MG63 (cell line): ENCODE results near the gene TPCN1. TPM values are rescaled to one million over a fixed set of nuclear protein-coding genes. Genes with fewer than 3 reads are reported as not detected.

Experiments
- DNase-seq: peaks from one replicate; pipeline ENCODE4 v3.0.0-alpha.2; 2020
- H3K27me3 ChIP-seq: fragments of 250-450 bp; sonication (Bioruptor Pico); 2 replicates; pipeline ENCODE4 v1.5.1; 2020; ENCODE audit warnings: mild to moderate bottlenecking, moderate library complexity
- H3K36me3 ChIP-seq: fragments of 250-450 bp; sonication (Bioruptor Pico); 2 replicates; pipeline ENCODE4 v1.5.1; 2020; ENCODE audit warnings: mild to moderate bottlenecking, moderate library complexity
- H3K4me3 ChIP-seq: fragments of 250-450 bp; sonication (Bioruptor Pico); 2 replicates; pipeline ENCODE4 v1.5.1; 2020; ENCODE audit warnings: mild to moderate bottlenecking, moderate library complexity
- H3K9me3 ChIP-seq: fragments of 250-450 bp; sonication (Bioruptor Pico); 2 replicates; pipeline ENCODE4 v1.5.1; 2020; ENCODE audit warnings: mild to moderate bottlenecking, moderate library complexity
- total RNA-seq: library from RNA; depleted of rRNA; stranded (reverse); fragments of >200 nt; shearing (Covaris generic); gene quantifications from 2 replicates; pipeline ENCODE4 v1.2.3, GENCODE V29; 2014; ENCODE audit warnings: low replicate concordance

TPCN1 gene
- total RNA-seq, 1 experiment from 2014 or later: 5.4 TPM

DNA sequence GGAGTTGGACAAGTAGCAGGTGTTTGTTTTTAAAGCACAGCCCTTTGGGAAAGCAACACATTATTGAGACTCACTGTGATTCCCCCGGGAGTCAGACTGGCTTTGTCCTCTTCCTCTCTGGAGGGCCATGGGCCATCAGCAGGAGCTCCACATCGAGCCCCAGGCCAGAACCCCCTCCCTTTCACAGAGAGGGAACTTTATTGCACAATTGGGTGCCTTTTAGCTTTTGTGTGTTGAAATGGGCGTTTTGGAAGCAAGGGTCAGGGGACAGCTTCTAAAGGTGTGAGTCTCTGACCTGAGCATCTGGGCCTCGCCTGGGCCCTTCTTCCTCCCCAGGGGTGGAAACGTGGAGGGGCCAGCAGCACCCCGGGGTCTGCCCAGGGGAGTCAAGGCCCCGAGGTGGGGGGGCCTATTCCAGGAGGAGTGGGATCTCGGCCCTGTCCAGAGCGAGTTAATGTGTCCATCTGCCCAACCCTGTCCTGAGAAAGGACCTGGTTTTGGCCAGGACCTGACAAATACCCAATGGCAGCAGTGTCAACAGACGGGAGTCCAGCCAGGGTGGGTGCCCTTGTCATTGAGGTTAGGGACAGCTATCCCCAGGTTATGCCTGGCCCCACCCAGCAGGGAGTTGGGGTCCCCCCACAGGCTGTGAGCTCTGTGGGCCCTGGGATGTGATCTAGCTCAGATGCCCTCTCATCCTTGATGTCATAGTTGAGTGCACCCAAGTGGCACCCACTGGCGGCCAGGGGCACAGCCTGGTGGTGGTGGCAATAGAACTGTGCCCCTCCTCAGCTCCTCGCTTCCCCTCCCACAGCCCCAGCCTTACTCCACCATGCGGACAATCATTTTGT is 76.6 kb downstream of the TPCN1 start:
- Histone ChIP-seq H3K4me3 (no peak overlapping the region), H3K27me3 (no peaks in the 10 kb centered on the region), H3K36me3 (no peaks in the 10 kb centered on the region), H3K9me3 (no peaks in the 10 kb centered on the region)
- no peak for DNase-seq

DNA sequence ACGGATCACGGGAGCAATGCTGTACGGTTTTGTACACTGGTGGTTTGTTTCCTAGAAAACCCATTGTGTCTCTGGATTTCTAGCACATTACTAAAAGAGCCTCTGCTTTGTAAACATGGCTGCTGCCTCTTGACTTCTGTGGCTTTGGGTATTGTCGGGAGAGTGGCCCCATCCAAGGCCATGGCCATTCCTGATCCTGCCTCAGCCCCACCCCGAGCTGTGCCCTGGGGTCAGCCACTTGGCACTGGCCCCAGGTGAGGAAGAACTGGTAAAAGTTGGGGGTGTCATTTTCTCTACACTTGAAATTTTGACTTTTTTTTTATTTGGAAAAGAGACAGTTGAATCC is 77.2 kb downstream of the TPCN1 start:
- Histone ChIP-seq H3K36me3 (no peaks in the 10 kb centered on the region), H3K4me3 (no peak overlapping the region), H3K9me3 (no peaks in the 10 kb centered on the region), H3K27me3 (no peaks in the 10 kb centered on the region)
- no peak for DNase-seq

DNA sequence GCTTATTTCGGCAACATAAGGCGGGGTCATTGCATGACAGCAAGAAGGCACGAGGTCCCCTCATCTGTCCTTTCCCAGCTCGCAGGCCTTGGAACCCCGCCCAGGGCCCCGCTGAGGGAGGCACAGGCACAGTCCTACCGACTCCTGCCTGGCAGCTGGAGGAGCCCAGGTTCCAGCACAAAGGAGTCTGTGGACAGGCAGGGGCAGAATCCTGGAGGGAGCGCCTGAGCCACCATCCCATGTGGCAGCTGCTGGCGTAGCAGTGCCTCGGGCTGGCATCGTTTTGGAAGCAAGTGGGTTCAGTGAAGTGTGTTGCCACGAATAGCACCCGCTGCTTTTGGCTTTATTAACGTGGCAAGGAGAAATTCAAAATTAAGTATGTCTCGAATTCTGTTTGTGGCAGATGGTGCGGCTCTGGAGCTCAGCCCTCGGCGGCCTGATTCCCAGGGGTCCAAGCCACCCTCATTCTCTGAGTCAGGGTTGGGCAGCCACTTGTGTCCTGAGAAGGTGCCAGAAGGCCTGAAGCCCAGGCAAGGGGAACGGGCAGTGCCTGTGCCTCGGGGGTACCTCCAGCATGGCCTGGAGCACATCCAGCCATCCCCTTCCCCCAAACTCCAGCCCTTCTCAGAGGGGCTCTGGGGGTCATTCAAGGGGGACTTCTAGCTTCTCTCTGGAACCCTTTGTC is 77.7 kb downstream of the TPCN1 start:
- H3K36me3 ChIP-seq: no peaks in the 10 kb centered on the region
- peak; percentile 22 for DNase-seq
- H3K9me3 ChIP-seq: no peaks in the 10 kb centered on the region
- H3K27me3 ChIP-seq: no peaks in the 10 kb centered on the region
- H3K4me3 ChIP-seq: no peak overlapping the region

DNA sequence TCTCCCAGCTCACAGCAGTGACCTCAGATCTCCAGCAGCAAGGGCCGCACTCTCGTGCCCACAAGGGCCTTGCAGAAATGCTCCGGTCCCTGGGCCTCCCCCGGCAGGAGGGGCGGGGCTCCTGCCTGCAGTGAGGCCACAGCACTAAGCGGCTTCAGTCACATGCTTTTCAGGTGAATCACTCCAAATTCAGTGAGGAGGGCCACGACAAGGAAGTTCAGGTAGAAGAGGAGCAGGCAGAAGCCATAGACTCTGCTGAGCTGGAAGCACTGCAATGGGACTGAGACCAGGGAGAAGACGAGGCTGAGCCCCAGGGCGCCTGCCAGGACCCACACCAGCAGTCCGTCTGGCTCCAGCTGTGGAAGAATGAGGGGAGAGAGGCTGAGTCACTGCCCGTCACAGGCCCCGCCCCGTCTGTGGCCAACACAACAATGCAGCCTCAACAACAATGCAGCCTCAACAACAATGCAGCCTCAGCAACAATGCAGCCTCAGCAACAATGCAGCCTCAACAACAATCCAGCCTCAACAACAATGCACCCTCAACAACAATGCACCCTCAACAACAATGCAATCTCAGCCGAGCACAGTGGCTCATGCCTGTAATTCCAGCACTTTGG is 78.5 kb downstream of the TPCN1 start:
- H3K36me3 ChIP-seq: no peaks in the 10 kb centered on the region
- no peak overlapping the region for H3K4me3 ChIP-seq
- no peaks in the 10 kb centered on the region for H3K27me3 ChIP-seq
- peak; percentile 90 for DNase-seq
- H3K9me3 ChIP-seq: no peaks in the 10 kb centered on the region

DNA sequence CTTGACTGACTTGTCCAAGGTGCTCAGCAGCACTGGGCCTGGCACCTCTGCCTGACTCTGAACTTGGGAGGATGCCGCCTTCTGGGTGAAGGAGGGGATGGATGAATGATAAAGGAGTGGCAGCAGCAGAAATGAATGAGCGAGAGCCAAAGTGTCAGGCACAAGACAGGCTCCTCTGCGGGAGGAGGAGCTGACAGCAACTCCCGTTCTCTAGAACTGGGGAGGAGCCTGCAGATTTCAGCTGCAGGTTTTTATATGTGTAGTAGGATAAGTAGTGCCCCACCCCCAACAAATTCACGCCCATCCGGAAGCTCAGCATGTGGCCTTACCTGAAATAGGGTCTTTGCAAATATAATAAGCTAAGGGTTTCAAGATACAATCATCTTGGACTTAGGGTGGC is 80.5 kb downstream of the TPCN1 start:
- Histone ChIP-seq H3K27me3 (no peaks in the 10 kb centered on the region), H3K9me3 (no peaks in the 10 kb centered on the region), H3K36me3 (no peaks in the 10 kb centered on the region), H3K4me3 (no peak overlapping the region)
- no peak for DNase-seq

DNA sequence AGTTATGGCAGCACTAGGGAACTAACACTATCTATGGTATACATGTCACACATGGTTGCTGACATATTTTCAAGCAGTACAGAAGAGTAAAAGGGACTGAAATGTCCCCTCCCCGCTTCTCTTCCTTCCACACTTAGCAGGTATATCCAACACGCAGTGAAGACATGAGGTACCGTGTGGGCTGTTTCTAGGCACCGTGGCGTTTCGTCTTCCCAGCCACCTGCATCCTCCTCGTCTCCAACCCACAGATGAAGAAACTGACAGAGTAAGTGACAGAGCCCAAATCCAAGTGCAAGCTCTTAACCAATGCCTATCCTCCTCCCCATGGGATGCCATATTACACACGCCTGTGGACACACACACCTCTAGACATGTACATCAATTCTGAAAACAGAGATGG is 81.2 kb downstream of the TPCN1 start:
- no peak overlapping the region for H3K4me3 ChIP-seq
- no peaks in the 10 kb centered on the region for H3K9me3 ChIP-seq
- no peak for DNase-seq
- no peaks in the 10 kb centered on the region for H3K27me3 ChIP-seq
- no peaks in the 10 kb centered on the region for H3K36me3 ChIP-seq

DNA sequence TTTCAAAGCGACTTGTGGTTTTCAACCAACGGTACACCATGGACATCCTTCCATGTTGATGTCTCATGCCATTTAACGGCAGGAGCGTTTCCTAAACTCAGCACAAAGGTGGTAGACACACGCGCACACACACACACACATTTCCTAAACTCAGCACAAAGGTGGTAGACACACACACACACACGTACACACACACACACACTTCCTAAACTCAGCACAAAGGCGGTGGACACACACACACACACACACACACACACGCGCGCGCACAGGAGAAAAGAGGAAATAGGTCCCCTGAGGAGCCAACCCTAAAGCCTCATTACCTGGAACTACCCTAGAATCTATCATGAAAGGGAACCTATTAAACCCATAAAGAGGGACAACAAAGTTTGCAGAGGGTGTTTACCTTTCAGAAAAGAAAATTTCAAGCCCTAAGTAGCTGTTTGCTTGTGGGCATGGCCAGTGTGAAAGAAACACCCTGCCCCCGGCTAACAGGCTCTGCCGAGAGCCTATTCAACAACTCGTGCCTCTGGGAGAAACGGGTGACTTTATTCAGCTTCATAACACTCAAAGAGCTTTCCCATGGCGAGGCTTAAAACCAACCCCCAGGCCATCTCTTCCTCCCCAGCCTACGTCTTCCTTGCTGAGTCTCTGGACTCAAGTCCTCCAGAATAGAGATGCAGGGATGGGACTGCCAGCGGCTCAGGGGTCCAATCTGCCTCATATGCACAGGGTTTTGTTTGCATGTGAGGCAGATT is 81.8 kb downstream of the TPCN1 start:
- Histone ChIP-seq H3K36me3 (no peaks in the 10 kb centered on the region), H3K4me3 (no peak overlapping the region), H3K9me3 (no peaks in the 10 kb centered on the region), H3K27me3 (no peaks in the 10 kb centered on the region)
- DNase-seq: no peak

DNA sequence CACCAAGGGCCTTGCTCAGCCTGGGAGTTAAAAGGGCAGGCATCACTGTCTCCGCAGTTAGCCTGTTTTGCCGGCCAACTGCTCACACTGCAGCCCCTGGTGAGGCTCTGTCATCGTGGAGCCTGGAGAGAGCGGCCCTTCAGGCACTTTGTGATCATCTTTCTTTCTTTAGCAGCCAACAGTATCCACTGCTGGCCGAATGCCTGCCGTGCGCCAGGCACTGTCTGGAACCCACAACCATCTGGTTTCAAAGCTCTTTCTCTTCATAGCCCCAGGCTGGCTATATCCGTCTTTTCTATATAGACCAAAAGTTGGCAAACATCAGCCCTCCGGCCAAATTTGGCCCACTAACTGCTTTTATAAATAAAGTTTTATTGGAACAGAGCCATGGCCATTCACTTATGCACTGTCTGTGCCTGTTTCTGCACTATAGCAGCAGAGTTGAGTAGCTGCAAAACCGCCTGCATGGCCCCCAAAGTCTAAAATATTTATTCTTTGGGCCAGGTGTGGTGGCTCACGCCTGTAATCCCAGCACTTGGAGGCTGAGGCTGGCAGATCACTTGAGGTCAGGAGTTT is 84.1 kb downstream of the TPCN1 start:
- no peaks in the 10 kb centered on the region for H3K27me3 ChIP-seq
- DNase-seq: no peak
- no peaks in the 10 kb centered on the region for H3K36me3 ChIP-seq
- H3K9me3 ChIP-seq: no peaks in the 10 kb centered on the region
- no peak overlapping the region for H3K4me3 ChIP-seq

DNA sequence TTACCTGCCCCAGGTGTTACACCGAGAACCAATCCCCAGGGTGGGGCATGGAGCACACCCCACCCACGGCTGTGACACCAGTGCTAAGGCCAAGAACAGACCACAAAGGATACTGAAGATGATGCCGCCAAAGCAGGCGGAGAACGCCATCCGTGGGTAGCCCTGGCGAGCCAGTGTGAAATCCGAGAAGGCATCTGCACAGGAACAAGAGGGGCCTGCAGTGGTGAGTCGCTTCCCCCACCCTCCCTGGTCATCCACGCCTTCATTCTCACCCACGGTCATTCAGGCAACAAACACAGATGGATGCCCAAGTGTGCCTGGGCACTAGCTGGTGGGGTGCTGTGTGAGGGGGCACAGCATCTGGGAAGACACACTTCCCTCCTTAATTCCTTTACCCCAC is 85.1 kb downstream of the TPCN1 start:
- H3K4me3 ChIP-seq: no peak overlapping the region
- H3K9me3 ChIP-seq: no peaks in the 10 kb centered on the region
- no peaks in the 10 kb centered on the region for H3K36me3 ChIP-seq
- no peaks in the 10 kb centered on the region for H3K27me3 ChIP-seq
- DNase-seq: no peak

DNA sequence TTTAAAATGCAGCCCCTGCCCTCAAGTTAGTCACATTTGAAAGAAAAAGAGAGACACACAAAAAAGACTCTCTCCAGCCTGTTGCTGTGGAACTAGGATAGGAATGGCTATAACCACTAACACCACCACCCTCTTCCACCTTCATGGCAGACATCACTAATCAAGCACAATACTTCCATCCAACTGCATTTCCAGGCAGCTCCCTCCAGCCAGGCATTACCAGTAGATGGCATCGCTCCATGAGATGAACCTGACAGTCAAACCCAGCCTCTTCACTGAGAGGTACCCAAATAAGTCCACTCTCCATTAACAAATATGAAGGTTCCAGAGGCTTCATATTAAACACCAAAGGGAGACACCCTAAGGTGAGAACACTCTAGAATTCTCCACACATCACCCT is 89.2 kb downstream of the TPCN1 start:
- DNase-seq: no peak
- Histone ChIP-seq H3K36me3 (no peaks in the 10 kb centered on the region), H3K4me3 (no peak overlapping the region), H3K27me3 (no peaks in the 10 kb centered on the region), H3K9me3 (no peaks in the 10 kb centered on the region)

DNA sequence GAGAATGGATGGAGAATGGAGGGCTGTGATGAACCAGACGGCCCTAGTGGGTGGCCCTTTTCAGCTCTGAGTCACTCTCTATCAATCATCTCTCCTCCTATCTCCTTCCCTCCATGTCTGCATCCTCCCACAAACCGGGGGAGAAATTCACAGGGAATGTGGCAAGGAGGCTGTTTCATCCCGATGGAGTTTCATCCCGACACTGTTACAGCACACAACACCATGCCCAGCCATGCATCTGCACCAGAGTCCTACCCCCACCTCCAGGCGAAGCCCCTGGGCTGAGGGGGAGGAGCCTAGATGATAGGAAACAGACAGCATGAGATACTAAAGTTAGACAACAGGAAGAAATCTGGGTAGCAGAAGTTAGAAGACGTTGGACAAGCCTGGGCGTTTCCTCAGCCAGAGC is 92.9 kb downstream of the TPCN1 start:
- Histone ChIP-seq H3K27me3 (no peaks in the 10 kb centered on the region), H3K36me3 (peaks cover 5% of the 10 kb centered on the region; the same call in 1 of the 2 replicates), H3K4me3 (no peak overlapping the region), H3K9me3 (no peaks in the 10 kb centered on the region)
- DNase-seq: no peak

DNA sequence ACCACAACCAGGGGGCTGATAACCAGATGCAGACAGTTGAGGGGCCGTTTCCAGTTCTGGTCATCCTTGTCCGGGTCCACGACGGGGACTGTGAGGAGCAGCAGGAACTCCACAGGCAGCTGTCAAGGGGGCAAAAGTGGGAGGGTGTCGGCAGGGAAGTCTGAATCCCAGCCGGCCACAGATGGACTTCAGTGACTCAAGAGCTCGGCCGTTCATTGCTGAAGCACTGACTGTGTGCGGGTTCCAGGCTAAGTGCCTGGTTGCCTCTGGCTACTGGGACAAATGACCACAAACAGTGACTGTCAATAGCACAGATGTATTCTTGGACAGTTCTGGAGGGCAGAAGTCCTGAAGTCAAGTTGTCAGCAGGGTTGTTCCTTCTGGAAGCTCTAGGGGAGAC is 94.1 kb downstream of the TPCN1 start:
- DNase-seq: no peak

DNA sequence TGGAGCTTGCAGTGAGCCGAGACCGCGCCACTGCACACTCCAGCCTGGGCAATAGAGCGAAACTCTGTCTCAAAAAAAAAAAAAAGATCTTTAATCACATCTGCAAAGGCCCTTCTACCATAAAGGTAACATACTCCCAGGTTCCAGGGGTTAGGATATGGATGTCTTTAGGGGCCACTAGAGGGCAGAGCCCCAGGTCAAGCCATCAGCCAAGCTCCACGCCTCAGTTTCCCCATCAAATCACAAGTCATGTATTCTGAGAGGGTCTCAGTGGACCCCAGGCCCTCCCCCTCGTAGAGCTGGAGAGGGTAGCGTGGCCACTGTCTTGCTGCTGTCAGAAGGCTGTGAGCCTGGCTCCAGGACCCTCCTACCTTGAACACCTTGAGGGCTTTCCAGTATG is 94.9 kb downstream of the TPCN1 start:
- no peak overlapping the region for H3K4me3 ChIP-seq
- no peaks in the 10 kb centered on the region for H3K9me3 ChIP-seq
- H3K36me3 ChIP-seq: peaks cover 5% of the 10 kb centered on the region; the same call in 1 of the 2 replicates
- DNase-seq: no peak
- no peaks in the 10 kb centered on the region for H3K27me3 ChIP-seq

More for the DNA sequence above, 94.1 kb downstream of the TPCN1 start:
- Histone ChIP-seq H3K27me3 (no peaks in the 10 kb centered on the region), H3K9me3 (no peaks in the 10 kb centered on the region), H3K4me3 (no peak overlapping the region), H3K36me3 (peaks cover 5% of the 10 kb centered on the region; the same call in 1 of the 2 replicates)

DNA sequence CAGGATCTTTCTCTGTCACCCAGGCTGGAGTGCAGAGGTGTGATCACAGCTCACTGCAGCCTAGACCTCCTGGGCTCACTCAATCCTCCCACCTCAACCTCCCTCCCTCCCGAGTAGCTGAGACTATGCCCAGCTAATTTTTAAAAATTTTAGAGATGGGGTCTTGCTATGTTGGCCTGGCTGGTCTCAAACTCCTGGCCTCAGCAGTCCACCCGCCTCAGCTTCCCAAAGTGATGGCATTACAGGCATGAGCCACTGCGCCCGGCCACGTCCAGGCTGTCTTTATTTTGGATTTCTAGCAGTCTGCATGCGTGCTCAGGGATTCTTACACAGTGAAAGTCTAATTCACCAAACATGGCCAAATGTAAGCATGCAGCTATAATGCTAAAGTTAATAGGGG is 95.9 kb downstream of the TPCN1 start:
- H3K4me3 ChIP-seq: no peak overlapping the region
- no peaks in the 10 kb centered on the region for H3K27me3 ChIP-seq
- H3K9me3 ChIP-seq: no peaks in the 10 kb centered on the region
- H3K36me3 ChIP-seq: peaks cover 5% of the 10 kb centered on the region; the same call in 1 of the 2 replicates
- DNase-seq: no peak

DNA sequence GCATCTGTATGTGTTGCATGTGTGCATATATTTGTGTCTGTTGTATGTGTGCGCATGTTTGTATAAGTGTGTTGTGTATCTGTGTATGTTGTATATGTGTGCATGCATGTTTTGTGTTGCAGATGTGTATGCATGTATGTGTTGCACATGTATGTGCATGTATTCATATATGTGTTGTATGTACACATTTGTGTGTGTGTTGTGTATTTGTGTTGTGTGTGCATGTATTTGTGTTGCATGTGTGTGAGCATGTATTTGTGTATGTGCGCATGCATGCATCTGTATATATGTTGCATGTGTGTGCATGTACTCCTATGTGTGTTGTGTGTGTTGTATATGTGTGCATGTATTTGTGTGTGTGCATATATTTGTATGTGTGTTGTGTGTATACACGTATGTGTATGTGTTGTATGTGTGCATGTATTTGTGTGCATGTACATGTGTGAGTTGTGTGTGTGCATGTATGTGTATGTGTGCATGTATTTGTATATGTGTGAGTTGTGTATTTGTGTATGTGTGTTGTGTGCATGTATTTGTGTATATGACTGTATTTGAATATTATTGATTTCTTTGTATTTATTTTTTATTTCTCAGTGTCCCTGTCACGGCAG is 96.9 kb downstream of the TPCN1 start:
- peaks cover 5% of the 10 kb centered on the region; the same call in 1 of the 2 replicates for H3K36me3 ChIP-seq
- H3K9me3 ChIP-seq: no peaks in the 10 kb centered on the region
- H3K27me3 ChIP-seq: no peaks in the 10 kb centered on the region
- no peak overlapping the region for H3K4me3 ChIP-seq
- no peak for DNase-seq

DNA sequence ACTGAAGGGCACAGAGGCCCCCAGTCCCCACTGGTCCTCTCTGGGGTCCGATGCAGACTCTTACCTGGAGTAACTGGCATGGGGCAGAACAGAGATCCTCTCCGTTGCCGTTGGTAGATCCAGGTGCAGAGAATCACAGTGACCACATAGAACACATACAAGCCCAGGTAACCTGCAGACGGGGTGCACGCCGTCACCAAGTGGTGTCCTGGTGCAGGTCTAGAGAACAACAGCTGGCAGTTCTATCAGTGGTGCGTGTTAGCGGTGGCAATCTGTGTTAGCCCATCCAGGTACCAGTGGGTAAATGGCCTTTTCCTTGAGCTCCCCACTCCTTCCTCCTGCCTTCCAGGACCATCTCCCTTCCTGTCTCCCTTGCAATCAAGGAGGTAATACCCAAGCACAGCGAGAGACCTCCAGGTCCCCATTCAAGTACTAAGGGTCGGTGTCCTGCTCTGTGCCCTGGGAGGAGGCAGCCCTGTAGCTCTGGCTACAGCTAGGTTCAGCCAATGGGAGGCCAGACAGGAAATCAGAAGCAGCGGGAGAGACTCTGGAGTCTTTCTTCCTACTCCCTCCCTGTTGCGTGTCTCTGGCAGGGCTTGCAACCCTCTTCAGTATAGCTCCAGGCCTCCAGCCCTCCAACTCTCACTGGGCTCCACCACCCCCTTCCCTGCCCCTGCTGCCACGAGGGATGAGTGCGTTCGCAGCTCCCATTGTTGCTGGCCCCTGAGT is 97.8 kb downstream of the TPCN1 start:
- Histone ChIP-seq H3K4me3 (no peak overlapping the region), H3K27me3 (no peaks in the 10 kb centered on the region), H3K36me3 (peaks cover 5% of the 10 kb centered on the region; the same call in 1 of the 2 replicates), H3K9me3 (no peaks in the 10 kb centered on the region)
- no peak for DNase-seq
